ENCODE data around the gene ERRFI1. TPM values are rescaled to one million over a fixed set of nuclear protein-coding genes. Genes with fewer than 3 reads are reported as not detected.

Gene ERRFI1
- total RNA-seq, 2 donors from 2014 or later = 1.8 to 3.1 TPM

GRCh38 chr1:8027748-8028570 lies 1.9 kb upstream of the ERRFI1 start:
- Mint-ChIP-seq H3K27me3 (peaks cover 16% of the 10 kb centered on the region), H3K36me3 (ENCODE audit: low read depth) (peaks cover 6% of the 10 kb centered on the region), H3K4me3 (no peak overlapping the region), H3K4me1 (peaks cover 11% of the 10 kb centered on the region), H3K9me3 (no peaks in the 10 kb centered on the region), H3K27ac (no peak overlapping the region)
- no peak for ATAC-seq (replicated peaks)

GRCh38 chr1:8026976-8027747 lies 1.1 kb upstream of the ERRFI1 start:
- H3K4me3 Mint-ChIP-seq = peak overlapping the region; percentile 75
- H3K27me3 Mint-ChIP-seq = peaks cover 16% of the 10 kb centered on the region
- no peak overlapping the region for H3K27ac Mint-ChIP-seq
- peaks cover 11% of the 10 kb centered on the region for H3K4me1 Mint-ChIP-seq
- ATAC-seq (replicated peaks) = no peak
- H3K36me3 Mint-ChIP-seq (ENCODE audit: low read depth) = peaks cover 6% of the 10 kb centered on the region
- H3K9me3 Mint-ChIP-seq = no peaks in the 10 kb centered on the region

- H3K36me3 Mint-ChIP-seq (ENCODE audit: low read depth) = peaks cover 6% of the 10 kb centered on the region
- H3K4me3 Mint-ChIP-seq = peak overlapping the region; percentile 84
- H3K9me3 Mint-ChIP-seq = no peaks in the 10 kb centered on the region
- peaks cover 11% of the 10 kb centered on the region for H3K4me1 Mint-ChIP-seq
- H3K27ac Mint-ChIP-seq = no peak overlapping the region
- H3K27me3 Mint-ChIP-seq = peaks cover 16% of the 10 kb centered on the region
- peak; percentile 24 for ATAC-seq (replicated peaks)
Measured at GRCh38 chr1:8025671-8026144, 401 bp downstream of the ERRFI1 start.

- H3K9me3 Mint-ChIP-seq = no peaks in the 10 kb centered on the region
- peaks cover 6% of the 10 kb centered on the region for H3K36me3 Mint-ChIP-seq (ENCODE audit: low read depth)
- peak overlapping the region; percentile 84 for H3K4me3 Mint-ChIP-seq
- peaks cover 11% of the 10 kb centered on the region for H3K4me1 Mint-ChIP-seq
- no peak for ATAC-seq (replicated peaks)
- no peak overlapping the region for H3K27ac Mint-ChIP-seq
- H3K27me3 Mint-ChIP-seq = peaks cover 16% of the 10 kb centered on the region
Measured at GRCh38 chr1:8025061-8025670, 943 bp downstream of the ERRFI1 start.

- Mint-ChIP-seq H3K27me3 (peaks cover 16% of the 10 kb centered on the region), H3K4me3 (no peak overlapping the region), H3K9me3 (no peaks in the 10 kb centered on the region), H3K4me1 (peaks cover 11% of the 10 kb centered on the region), H3K36me3 (ENCODE audit: low read depth) (peaks cover 6% of the 10 kb centered on the region), H3K27ac (no peak overlapping the region)
- ATAC-seq (replicated peaks) = no peak
Measured at GRCh38 chr1:8024329-8024728, 1.8 kb downstream of the ERRFI1 start.

GRCh38 chr1:8023995-8024313 lies 2.2 kb downstream of the ERRFI1 start:
- Mint-ChIP-seq H3K36me3 (ENCODE audit: low read depth) (peaks cover 6% of the 10 kb centered on the region), H3K4me1 (peaks cover 11% of the 10 kb centered on the region), H3K27me3 (peaks cover 16% of the 10 kb centered on the region), H3K4me3 (no peak overlapping the region), H3K27ac (no peak overlapping the region), H3K9me3 (no peaks in the 10 kb centered on the region)
- ATAC-seq (replicated peaks) = no peak

GRCh38 chr1:8023287-8023994 lies 2.7 kb downstream of the ERRFI1 start:
- H3K27ac Mint-ChIP-seq = no peak overlapping the region
- peaks cover 6% of the 10 kb centered on the region for H3K36me3 Mint-ChIP-seq (ENCODE audit: low read depth)
- no peak overlapping the region for H3K4me3 Mint-ChIP-seq
- H3K9me3 Mint-ChIP-seq = no peaks in the 10 kb centered on the region
- no peak for ATAC-seq (replicated peaks)
- H3K4me1 Mint-ChIP-seq = peaks cover 11% of the 10 kb centered on the region
- H3K27me3 Mint-ChIP-seq = peaks cover 16% of the 10 kb centered on the region

- Mint-ChIP-seq H3K27me3 (peaks cover 16% of the 10 kb centered on the region), H3K36me3 (ENCODE audit: low read depth) (peaks cover 6% of the 10 kb centered on the region), H3K4me1 (peaks cover 11% of the 10 kb centered on the region), H3K4me3 (no peak overlapping the region), H3K27ac (no peak overlapping the region), H3K9me3 (no peaks in the 10 kb centered on the region)
- ATAC-seq (replicated peaks) = no peak
Measured at GRCh38 chr1:8022395-8023286, 3.5 kb downstream of the ERRFI1 start.

- Mint-ChIP-seq H3K27me3 (peaks cover 16% of the 10 kb centered on the region), H3K4me3 (no peak overlapping the region), H3K4me1 (peaks cover 8% of the 10 kb centered on the region), H3K9me3 (no peaks in the 10 kb centered on the region), H3K27ac (no peak overlapping the region), H3K36me3 (ENCODE audit: low read depth) (peaks cover 6% of the 10 kb centered on the region)
- no peak for ATAC-seq (replicated peaks)
Measured at GRCh38 chr1:8021676-8022266, 4.3 kb downstream of the ERRFI1 start.

- no peak overlapping the region for H3K4me3 Mint-ChIP-seq
- H3K36me3 Mint-ChIP-seq (ENCODE audit: low read depth) = peaks cover 1% of the 10 kb centered on the region
- peaks cover 15% of the 10 kb centered on the region for H3K27me3 Mint-ChIP-seq
- no peaks in the 10 kb centered on the region for H3K9me3 Mint-ChIP-seq
- no peak for ATAC-seq (replicated peaks)
- H3K4me1 Mint-ChIP-seq = peaks cover 1% of the 10 kb centered on the region
- H3K27ac Mint-ChIP-seq = no peak overlapping the region
Measured at GRCh38 chr1:8020032-8020431, 6.1 kb downstream of the ERRFI1 start.

GRCh38 chr1:8019229-8019620 lies 6.9 kb downstream of the ERRFI1 start:
- no peak for ATAC-seq (replicated peaks)

GRCh38 chr1:8018492-8019228 lies 7.4 kb downstream of the ERRFI1 start:
- Mint-ChIP-seq H3K4me1 (no peaks in the 10 kb centered on the region), H3K4me3 (no peak overlapping the region), H3K36me3 (ENCODE audit: low read depth) (no peaks in the 10 kb centered on the region), H3K27ac (no peak overlapping the region), H3K27me3 (peaks cover 9% of the 10 kb centered on the region), H3K9me3 (no peaks in the 10 kb centered on the region)
- ATAC-seq (replicated peaks) = no peak

More at GRCh38 chr1:8019229-8019620, 6.9 kb downstream of the ERRFI1 start:
- H3K9me3 Mint-ChIP-seq = no peaks in the 10 kb centered on the region
- H3K4me3 Mint-ChIP-seq = no peak overlapping the region
- no peaks in the 10 kb centered on the region for H3K4me1 Mint-ChIP-seq
- no peak overlapping the region for H3K27ac Mint-ChIP-seq
- peaks cover 13% of the 10 kb centered on the region for H3K27me3 Mint-ChIP-seq
- H3K36me3 Mint-ChIP-seq (ENCODE audit: low read depth) = no peaks in the 10 kb centered on the region
